HG02870 (cell line): Measurements from ENCODE around the gene COL5A1.
"Not testable (repeated sequence)": the region's sequence is repeated elsewhere in the genome, so short reads cannot be mapped to it uniquely, and the experiment has no call there.

Source experiments
- ATAC-seq: cut with Tn5 transposase; IDR thresholded peaks from one replicate; pipeline ENCODE4 v1.9.1; 2021; ENCODE audit warnings: mild to moderate bottlenecking, moderate library complexity; ENCODE audit not compliant: unreplicated experiment

The COL5A1 gene

GRCh38 chr9:134707031-134707680 lies 65.6 kb downstream of the COL5A1 start:
- ATAC-seq = no peak

- no peak for ATAC-seq
Measured at GRCh38 chr9:134707731-134708671, 66.4 kb downstream of the COL5A1 start.

- ATAC-seq = no peak
Measured at GRCh38 chr9:134708672-134709038, 67.1 kb downstream of the COL5A1 start.

- ATAC-seq = no peak
Measured at GRCh38 chr9:134709512-134710270, 68.1 kb downstream of the COL5A1 start.

- ATAC-seq = no peak
Measured at GRCh38 chr9:134710271-134710540, 68.6 kb downstream of the COL5A1 start.

- no peak for ATAC-seq
Measured at GRCh38 chr9:134710901-134711300, 69.3 kb downstream of the COL5A1 start.

- ATAC-seq = no peak
Measured at GRCh38 chr9:134712243-134712642, 70.6 kb downstream of the COL5A1 start.

GRCh38 chr9:134712926-134713325 lies 71.3 kb downstream of the COL5A1 start:
- ATAC-seq = no peak

GRCh38 chr9:134715536-134715935 lies 73.9 kb downstream of the COL5A1 start:
- not testable (repeated sequence) for ATAC-seq

- ATAC-seq = no peak
Measured at GRCh38 chr9:134716067-134716466, 74.5 kb downstream of the COL5A1 start.

GRCh38 chr9:134717056-134717455 lies 75.5 kb downstream of the COL5A1 start:
- no peak for ATAC-seq

GRCh38 chr9:134717924-134718645 lies 76.5 kb downstream of the COL5A1 start:
- no peak for ATAC-seq

- ATAC-seq = no peak
Measured at GRCh38 chr9:134719331-134719730, 77.7 kb downstream of the COL5A1 start.

GRCh38 chr9:134720136-134720753 lies 78.6 kb downstream of the COL5A1 start:
- no peak for ATAC-seq

GRCh38 chr9:134720796-134721195 lies 79.2 kb downstream of the COL5A1 start:
- ATAC-seq = no peak

- no peak for ATAC-seq
Measured at GRCh38 chr9:134721344-134721743, 79.7 kb downstream of the COL5A1 start.

- ATAC-seq = no peak
Measured at GRCh38 chr9:134722120-134722701, 80.6 kb downstream of the COL5A1 start.

- ATAC-seq = no peak
Measured at GRCh38 chr9:134723037-134723436, 81.4 kb downstream of the COL5A1 start.

- no peak for ATAC-seq
Measured at GRCh38 chr9:134723491-134724190, 82.0 kb downstream of the COL5A1 start.
